ENCODE data around the gene NLRX1.

- TF ChIP-seq EP300 (IDR thresholded peaks at IDR 0.05; ENCODE audit: borderline replicate concordance in 1 of 2, low read depth in 1 of 2, low read length in 1 of 2) = 0 out of 4 replicates have a peak, but pooled peaks of 1 of the 2 experiments have one; percentile 4
- TF ChIP-seq EZH2phosphoT487 (IDR thresholded peaks at IDR 0.05; ENCODE audit: borderline replicate concordance, low read depth) = no peak
- TF ChIP-seq CTCF (IDR thresholded peaks at IDR 0.05) = no peak
- TF ChIP-seq TCF12 (IDR thresholded peaks at IDR 0.05) = no peak
- no peak for TF ChIP-seq RAD21 (IDR thresholded peaks at IDR 0.05; ENCODE audit: low read length)
- TF ChIP-seq SMC3 (IDR thresholded peaks at IDR 0.05; ENCODE audit: low read depth, low read length) = no peak
- no peak for TF ChIP-seq JUND (IDR thresholded peaks at IDR 0.05)
- no peak for TF ChIP-seq CHD2 (IDR thresholded peaks at IDR 0.05; ENCODE audit: low read length, partially characterized antibody)
- TF ChIP-seq NFIC (IDR thresholded peaks at IDR 0.05; ENCODE audit: borderline replicate concordance) = no peak
- TF ChIP-seq GABPA (IDR thresholded peaks at IDR 0.05; ENCODE audit: low read depth) = no peak
- no peak for TF ChIP-seq IRF3 (IDR thresholded peaks at IDR 0.05; ENCODE audit: low read depth, low read length)
- no peak for TF ChIP-seq REST (IDR thresholded peaks at IDR 0.05; ENCODE audit: low read depth, low read length)
- TF ChIP-seq USF1 (IDR thresholded peaks at IDR 0.05; ENCODE audit: borderline replicate concordance, low read depth) = no peak
- TF ChIP-seq YY1 (IDR thresholded peaks at IDR 0.05; ENCODE audit: low read depth) = no peak
These were observed 38.2 kb downstream of the NLRX1 start for GRCh38 chr11:119206511-119207414.
